ACHN (cell line): ENCODE data around the gene ERCC8.
"Not testable (repeated sequence)": the region's sequence is repeated elsewhere in the genome, so short reads cannot be mapped to it uniquely, and the experiment has no call there.

Experiments used
- DNase-seq: peaks from one replicate; pipeline ENCODE4 v3.0.0-alpha.2; 2015
- in situ Hi-C: cut with HindIII; loops from 2 replicates; pipeline ENCODE4 v1.10.0; 2017; ENCODE audit warnings: low sequenced_read_pairs, low pct_ligation_motif_present, low pct_unique_long_range_greater_than_20kb

Gene ERCC8, protein sequence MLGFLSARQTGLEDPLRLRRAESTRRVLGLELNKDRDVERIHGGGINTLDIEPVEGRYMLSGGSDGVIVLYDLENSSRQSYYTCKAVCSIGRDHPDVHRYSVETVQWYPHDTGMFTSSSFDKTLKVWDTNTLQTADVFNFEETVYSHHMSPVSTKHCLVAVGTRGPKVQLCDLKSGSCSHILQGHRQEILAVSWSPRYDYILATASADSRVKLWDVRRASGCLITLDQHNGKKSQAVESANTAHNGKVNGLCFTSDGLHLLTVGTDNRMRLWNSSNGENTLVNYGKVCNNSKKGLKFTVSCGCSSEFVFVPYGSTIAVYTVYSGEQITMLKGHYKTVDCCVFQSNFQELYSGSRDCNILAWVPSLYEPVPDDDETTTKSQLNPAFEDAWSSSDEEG

DNA sequence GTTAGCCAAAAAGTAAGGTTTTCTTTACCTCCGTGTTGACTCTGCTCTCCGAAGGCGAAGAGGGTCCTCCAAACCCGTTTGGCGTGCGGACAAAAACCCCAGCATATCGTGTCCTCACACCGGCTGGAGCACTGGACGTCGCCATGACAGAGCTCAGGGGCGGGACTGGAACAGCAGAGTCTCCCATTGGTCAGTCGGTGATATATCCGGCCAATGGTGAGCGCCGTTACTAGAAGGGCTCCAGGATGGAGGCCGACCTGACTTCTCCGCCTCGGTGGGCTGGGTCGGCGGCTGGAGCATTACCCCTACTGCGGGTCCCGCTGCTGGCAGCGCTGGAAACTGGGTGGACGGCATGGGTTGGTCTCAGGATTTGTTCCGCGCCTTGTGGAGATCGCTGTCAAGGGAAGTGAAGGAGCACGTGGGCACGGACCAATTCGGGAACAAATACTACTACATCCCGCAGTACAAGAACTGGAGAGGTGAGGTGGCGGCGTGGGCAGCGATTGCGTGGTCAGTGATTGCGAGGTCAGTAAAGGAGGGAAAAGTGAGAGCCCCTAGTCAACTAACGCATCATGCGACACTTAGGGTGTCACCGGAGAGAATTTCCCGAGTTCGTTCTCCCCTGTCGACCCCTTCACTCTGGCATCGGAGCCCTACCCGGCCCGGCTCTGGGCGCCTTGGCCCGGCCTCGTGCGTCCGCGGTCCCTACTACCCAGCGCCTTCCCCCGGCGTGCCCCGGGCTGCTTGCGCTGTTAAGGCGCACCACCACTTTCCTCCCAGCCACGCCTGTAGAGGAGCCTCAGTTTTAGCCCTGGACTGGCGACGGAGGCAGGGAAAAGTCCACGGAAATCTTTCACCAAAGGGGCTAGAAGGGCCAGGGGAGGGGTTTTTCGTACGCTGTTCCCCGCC is at the start of gene ERCC8, which contains the start of gene NDUFAF2:
Gene ERCC8 (minus strand): TSS at position 167 of the 909 bp plus-strand sequence. CDS start 62 bp downstream, at position 105.
Gene NDUFAF2 (plus strand): TSS at position 302 of the 909 bp plus-strand sequence. CDS start 51 bp downstream, at position 353.
- in situ Hi-C loops: no loop called here
- peak; percentile 91 for DNase-seq

DNA sequence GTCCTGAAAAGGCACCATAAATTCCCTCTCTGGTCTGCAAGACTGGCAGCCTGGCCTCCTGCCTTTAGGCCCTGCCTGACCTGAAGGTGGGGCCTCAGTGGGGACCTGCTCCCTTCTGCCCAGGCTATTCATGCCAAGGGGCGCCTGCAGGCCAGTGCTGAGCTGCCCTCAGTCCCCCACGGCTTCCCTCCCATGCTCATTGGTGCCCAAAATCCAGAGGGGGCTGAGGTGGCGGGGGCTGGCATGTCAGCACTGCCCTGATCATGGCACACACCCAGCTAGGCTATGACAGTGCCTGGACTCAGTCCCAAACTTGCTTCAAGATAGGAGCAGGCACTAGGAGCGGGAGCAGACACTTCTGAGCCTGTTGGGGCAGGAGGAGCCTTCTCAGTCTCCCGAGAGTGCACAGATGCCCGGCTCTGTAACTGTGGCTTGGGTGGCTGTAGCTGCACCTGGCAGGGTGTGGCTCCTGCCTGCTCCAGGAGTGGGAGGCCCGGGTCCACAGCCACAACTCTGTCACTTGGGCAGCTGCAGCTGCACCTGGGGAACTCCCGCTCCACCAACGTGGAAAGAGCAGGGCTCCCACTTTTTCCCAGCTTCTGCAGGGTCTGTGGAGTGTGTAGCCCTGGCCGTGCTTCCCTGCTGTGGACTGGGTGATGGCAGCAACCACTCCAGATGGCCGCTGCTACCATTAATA is 49.2 kb upstream of the ERCC8 start:
- DNase-seq: no peak
- in situ Hi-C loops: no loop called here

DNA sequence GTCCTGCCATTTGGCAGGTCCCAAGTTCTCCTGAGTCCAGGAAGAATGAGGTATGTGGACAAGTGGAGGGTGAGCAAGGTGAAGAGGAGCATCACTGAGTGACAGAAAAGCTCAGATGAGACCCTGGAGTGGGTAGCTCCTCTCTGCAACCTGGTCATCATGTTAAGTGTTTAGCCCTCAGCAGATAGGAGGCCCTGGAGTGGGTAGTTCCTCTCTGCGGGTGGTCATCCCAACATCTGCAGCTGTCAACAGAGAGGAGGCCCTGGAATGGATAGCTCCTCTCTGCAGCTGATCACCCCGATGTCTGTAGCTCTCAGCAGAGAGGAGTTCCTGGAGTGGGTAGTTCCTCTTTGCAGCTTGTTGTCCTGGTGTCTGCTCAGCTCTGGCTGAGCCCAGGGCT is 48.6 kb upstream of the ERCC8 start:
- DNase-seq: peak; percentile 5
- in situ Hi-C loops: no loop called here

DNA sequence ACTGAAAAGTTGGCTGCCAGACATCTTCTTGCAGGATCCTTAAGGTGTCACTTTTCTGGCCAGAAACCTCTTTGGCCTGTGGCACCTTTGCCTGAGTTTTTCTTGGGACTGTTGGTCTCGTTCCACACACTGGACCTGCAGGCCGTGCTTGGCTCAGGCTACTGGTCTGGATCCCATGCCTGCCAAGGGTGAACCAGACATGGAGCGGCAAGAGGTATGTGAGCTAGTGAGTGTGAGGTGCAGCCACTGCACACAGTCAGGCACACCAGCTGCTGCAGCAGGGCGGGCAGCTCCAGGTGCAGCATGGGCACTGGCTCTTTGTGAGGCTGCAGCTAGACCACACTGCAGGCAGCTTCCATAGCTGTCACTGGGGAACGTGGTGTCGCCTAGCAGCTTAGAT is 48.0 kb upstream of the ERCC8 start:
- in situ Hi-C loops: no loop called here
- DNase-seq: no peak

DNA sequence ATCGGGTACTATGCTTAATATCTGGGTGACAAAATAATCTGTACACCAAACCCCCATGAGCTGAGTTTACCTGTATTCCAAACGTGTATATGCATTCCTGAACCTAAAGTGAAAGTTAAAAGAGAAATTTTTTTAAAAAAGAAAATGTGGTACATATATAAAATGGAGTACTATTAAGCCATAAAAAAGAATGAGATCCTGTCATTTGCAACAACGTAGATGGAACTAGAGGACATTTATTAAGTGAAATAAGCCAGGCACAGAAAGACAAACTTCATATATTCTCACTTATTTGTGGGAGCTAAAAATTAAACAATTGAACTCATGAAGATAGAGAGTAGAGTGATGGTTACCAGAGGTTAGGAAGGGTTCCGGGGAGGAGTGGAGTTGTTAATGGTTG is 44.9 kb upstream of the ERCC8 start:
- no peak for DNase-seq
- in situ Hi-C loops: no loop called here

DNA sequence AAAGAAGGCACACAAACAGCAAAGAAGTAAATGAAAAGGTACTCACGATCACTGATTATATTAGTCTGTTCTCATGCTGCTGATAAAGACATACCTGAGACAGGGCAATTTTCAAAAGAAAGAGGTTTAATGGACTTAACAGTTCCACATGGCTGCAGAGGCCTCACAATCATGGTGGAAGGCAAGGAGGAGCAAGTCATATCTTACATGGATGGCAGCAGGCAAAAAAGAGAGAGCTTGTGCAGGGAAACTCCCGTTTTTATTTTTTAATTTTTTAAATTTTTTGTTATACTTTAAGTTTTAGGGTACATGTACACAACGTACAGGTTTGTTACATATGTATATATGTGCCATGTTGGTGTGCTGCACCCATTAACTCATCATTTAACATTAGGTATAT is 37.3 kb upstream of the ERCC8 start:
- in situ Hi-C loops, DNase-seq: not testable (repeated sequence)

DNA sequence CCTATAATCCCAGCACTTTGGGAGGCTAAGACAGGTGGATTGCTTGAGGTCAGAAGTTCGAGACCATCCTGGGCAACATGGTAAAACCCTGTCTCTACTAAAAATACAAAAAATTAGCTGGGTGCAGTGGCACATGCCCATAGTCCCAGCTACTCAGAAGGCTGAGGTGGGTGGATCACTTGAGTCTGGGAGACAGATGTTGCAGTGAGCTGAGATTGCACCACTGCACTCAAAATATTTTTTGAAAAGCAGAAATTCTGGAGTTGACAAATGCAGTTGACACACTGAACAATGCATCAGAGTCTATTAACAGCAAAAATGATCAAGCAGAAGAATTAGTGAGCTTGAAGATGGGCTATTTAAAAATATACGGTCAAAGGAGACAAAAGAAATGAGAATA is 35.6 kb upstream of the ERCC8 start:
- no peak for DNase-seq
- in situ Hi-C loops: no loop called here

DNA sequence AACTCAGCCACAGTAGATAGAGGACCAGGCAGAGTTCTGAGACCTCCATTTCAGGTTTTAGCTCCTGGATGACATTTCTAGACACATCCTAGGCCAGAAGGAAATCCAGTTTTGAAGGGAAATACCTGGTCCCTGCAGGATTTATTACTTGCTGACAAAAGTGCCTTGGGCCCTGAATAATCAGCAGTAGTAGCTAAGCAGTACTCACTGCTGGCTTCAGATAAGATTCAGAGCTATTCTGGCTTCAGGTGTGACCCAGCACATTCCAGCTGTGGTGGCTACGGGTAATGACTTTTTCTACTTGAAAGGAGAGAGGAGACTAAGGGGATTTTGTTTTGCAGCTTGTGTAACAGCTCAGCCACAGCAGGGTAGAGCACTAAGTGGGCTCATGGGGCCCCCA is 34.1 kb upstream of the ERCC8 start:
- DNase-seq: no peak
- in situ Hi-C loops: no loop called here

DNA sequence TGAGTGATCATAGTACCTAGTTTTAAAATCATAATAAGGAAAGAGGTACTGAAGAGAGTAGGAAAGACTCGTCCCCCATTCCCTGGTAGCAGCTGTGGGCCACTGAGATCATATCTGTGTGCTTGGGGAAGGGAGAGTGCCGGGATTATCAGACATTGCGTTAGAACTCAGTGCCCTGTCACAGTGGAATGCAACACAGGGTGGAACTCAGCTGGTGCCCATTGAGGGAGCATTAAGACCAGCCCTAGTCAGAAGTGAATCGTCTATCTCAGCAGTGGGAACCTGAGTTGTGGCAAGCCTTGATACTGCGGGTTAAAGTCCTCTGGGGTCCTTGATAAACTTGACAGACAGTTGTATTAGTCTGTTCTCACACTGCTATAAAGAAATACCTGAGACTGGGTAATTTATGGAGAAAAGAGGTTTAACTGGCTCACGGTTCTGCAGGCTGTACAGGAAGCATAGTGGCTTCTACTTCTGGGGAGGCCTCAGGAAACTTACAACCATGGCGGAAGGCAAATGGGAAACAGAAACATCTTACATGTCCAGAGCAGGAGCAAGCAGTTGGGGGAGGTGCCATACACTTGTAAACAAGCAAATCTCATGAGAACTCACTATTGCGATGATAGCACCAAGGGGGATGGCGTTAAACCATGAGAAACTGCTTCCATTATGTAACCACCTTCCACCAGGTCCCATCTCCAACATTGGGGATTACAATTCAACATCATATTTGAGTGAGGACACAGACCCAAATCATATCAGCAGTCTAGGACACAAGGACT is 33.3 kb upstream of the ERCC8 start:
- no peak for DNase-seq
- in situ Hi-C loops: no loop called here

DNA sequence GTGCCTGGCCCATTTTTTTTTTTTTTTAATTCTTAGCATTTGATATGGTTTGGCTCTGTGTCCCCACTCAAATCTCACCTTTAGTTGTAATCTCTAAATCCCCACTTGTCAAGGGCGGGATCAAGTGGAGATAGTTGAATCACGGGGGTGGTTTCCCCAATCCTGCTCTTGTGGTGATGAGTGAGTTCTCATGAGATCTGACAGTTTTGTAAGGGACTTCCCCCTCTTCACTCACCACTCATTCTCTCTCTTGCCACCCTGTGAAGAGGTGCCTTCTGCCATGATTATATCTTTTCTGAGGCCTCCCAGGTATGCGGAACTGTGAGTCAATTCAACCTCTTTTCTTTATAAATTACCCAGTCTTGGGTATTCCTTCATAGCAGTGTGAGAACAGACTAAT is 27.4 kb upstream of the ERCC8 start:
- in situ Hi-C loops: no loop called here

DNA sequence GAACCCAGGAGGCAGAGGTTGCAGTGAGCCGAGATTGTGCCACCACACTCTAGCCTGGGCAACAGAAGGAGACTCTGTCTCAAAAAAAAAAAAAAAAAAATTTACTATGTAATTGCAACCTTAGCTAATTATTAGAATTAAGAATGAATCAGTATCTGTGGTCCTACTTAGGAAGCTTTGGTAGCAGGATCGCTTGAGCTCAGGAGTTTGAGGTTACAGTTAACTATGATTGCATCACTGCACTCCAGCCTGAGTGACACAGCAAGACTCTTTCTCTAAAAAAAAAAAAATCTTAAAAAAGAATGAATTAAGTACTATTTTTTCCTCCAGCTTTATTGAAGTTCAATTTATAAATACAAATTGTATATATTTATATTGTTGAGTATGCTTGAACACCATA is 16.8 kb upstream of the ERCC8 start:
- in situ Hi-C loops: no loop called here
- no peak for DNase-seq

More for the DNA sequence above, 27.4 kb upstream of the ERCC8 start:
- no peak for DNase-seq

DNA sequence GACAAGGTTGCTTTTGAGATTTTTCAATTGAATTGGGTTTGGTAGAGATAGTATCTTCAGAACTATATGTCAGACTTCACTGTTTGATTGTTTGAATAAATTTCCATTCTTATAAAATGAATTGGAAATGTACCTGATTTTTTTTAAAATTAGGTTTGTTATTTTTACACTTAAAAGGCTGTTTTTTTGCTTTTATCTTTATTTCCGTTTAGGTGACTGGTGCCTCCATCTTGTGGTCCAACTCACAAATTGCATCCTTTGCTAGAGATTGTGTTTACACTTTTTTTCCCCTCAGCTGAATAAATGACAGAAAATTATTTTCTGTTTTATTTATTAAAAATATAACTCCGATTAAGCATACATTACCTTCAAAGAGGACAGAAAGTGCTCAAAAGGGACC is 15.7 kb upstream of the ERCC8 start:
- peak; percentile 49 for DNase-seq

DNA sequence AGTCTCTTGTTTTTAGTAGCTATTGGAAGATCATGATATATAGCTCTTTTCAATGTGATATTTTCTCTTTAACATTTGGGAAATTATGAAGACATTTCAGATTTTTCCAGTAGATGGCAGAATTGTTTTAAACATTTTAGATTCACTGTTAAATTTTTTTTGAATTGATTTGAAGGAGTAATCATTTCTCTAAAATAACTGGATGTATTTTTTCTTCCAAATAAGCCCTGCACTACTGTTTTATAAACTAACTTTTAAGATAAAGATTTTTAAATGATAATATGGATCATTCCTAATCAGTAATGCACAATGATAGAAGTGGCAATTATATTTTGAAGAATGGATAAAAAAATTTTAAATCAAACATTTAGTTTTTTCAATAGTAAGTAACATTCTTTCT is 14.3 kb upstream of the ERCC8 start:
- peak; percentile 55 for DNase-seq
- in situ Hi-C loops: no loop called here

More for the DNA sequence above, 15.7 kb upstream of the ERCC8 start:
- in situ Hi-C loops: no loop called here

DNA sequence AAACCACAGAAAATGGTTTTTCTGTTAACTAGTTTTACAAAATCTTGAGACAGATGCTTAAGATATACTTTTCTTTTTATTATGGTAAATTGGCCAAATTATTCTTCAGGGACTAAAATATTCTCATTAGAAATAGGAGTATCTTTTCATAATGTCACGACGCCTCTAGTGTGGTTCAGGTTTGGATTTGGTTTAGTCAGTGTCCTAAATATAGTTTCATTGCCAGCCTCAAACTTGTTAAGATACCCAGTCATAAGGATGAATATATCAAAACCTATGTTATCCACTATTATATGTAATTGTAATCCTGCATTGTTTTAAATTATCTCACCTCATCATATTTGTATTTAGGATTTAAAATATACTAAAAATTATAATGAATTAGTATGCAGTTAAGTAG is 13.8 kb upstream of the ERCC8 start:
- no peak for DNase-seq
- in situ Hi-C loops: no loop called here

DNA sequence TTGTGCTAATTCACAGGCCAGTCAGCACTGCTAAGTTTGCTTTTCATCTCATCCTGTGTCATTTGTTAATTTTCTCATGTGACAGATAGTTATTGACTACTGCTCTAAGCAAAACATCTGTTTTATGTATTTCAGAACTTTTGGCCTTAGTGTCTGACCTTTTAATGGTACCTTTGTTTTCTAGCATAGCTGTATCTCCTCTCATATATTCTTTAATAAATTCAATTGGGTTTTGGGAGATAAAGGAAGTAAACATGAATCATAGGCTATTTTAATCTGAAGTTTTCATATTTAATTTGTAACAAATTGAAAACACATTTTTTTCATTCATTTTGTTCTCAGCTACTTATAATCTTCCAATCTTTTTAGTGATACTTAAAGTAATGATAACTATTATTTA is 13.2 kb upstream of the ERCC8 start:
- DNase-seq: no peak
- in situ Hi-C loops: no loop called here

DNA sequence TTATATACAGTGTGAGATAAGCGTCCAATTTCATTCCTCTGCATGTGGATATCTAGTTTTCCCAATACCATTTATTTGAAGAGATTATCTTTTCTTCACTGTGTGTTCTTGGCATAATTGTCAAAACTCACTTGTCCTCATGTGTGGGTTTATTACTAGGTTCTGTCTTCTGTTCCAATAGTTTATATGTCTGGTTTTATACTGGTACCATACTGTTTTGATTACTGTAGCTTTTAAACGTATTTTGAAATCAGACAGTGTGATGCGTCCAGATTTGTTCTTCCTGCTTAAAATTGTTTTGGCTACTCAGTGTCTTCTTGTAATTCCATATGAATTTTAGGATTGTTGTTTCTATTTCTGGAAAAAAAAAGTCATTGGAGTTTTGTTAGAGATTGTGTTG is 10.4 kb upstream of the ERCC8 start:
- in situ Hi-C loops: no loop called here
- DNase-seq: no peak

DNA sequence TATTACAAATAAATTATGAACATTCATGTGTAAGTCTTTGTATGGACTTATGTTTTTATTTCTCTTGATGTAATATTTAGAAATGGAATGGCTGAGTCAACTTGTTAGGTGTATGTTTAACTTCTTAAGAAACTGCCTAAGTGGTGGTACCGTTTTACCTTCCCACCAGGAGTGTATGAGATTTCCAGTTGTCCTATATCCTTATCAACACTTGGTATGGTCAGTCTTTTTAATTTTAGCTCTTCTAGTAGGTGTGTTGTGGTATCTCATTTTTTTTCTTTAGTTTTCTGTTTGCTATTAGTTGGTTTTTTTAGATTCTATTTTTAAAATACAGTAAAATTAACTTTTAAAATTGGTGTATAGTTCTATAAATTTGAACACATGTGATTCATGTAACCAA is 3.9 kb upstream of the ERCC8 start:
- no peak for DNase-seq
- in situ Hi-C loops: no loop called here

DNA sequence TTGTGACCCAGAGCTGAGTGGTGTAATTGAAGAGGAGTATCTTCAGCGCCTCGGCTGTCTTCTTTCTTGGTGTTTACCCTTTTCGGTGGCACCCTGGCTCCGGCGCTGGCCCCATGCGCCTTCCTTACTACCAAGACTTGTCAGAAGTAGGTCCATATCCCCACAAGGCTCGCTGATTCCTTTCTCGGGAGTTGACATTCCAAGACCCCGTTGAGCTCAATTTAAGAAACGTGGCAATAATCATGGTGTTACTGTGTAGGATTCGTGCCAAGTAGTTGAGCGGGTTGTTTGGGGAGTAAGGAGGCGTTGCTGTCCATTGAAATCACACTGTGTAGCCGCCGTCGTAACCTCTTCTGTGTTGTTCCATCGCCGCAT is 930 bp upstream of the ERCC8 start:
- in situ Hi-C loops: no loop called here
- peak; percentile 53 for DNase-seq
